Prostate gland (tissue), 2 donors: ENCODE measurements around the gene CRIM1.

Experiments
- POLR2A ChIP-seq: fragments of 450-650 bp; IDR thresholded peaks from one replicate; pipeline ENCODE4 v1.6.1; 2016; ENCODE audit warnings: antibody characterized with exemption, mild to moderate bottlenecking
- POLR2AphosphoS5 ChIP-seq: sonication (generic); formaldehyde crosslinking; IDR thresholded peaks from one replicate; pipeline ENCODE4 v1.6.1; 2017; ENCODE audit warnings: antibody characterized with exemption
- TF ChIP-seq, protein P1 (sequence below), 4 experiments: fragments of 200-600 bp in 2 of 4; fragments of 450-650 bp in 2 of 4; sonication (generic) in 2 of 4; IDR thresholded peaks; 1 replicate in 3 of 4; 2 replicates in 1 of 4; pipeline ENCODE4 v1.5.1; 2016 to 2019; ENCODE audit warnings: antibody characterized with exemption in 4 of 4, mild to moderate bottlenecking in 2 of 4, moderate library complexity in 2 of 4

GRCh38 chr2:36461039-36461681, 105.6 kb downstream of the CRIM1 start:
- TF ChIP-seq, protein P1, sequence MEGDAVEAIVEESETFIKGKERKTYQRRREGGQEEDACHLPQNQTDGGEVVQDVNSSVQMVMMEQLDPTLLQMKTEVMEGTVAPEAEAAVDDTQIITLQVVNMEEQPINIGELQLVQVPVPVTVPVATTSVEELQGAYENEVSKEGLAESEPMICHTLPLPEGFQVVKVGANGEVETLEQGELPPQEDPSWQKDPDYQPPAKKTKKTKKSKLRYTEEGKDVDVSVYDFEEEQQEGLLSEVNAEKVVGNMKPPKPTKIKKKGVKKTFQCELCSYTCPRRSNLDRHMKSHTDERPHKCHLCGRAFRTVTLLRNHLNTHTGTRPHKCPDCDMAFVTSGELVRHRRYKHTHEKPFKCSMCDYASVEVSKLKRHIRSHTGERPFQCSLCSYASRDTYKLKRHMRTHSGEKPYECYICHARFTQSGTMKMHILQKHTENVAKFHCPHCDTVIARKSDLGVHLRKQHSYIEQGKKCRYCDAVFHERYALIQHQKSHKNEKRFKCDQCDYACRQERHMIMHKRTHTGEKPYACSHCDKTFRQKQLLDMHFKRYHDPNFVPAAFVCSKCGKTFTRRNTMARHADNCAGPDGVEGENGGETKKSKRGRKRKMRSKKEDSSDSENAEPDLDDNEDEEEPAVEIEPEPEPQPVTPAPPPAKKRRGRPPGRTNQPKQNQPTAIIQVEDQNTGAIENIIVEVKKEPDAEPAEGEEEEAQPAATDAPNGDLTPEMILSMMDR (IDR thresholded peaks at IDR 0.05): no peak
- TF ChIP-seq POLR2A (no peak), POLR2AphosphoS5 (peak; percentile 57)
